HepG2 (cell line): ENCODE results near the gene SLC16A11. TPM values are rescaled to one million over a fixed set of nuclear protein-coding genes. Genes with fewer than 3 reads are reported as not detected.

Experiments used
- EEA1 ChIP-seq: sonication (generic); formaldehyde crosslinking; IDR thresholded peaks from 2 replicates; pipeline ENCODE4 v1.5.1; 2020; ENCODE audit warnings: mild to moderate bottlenecking, missing genetic modification reagents, borderline replicate concordance
- NCOA2 ChIP-seq: sonication (generic); formaldehyde crosslinking; IDR thresholded peaks from 2 replicates; pipeline ENCODE4 v1.8.0; 2022; ENCODE audit warnings: inconsistent platforms
- NFYB ChIP-seq: sonication (generic); formaldehyde crosslinking; IDR thresholded peaks from 2 replicates; pipeline ENCODE4 v1.4.0; 2020; ENCODE audit warnings: missing genetic modification reagents
- polyA plus RNA-seq, 8 experiments: library from polyadenylated mRNA; depleted of rRNA in 3 of 8; stranded (reverse) in 7 of 8; unstranded in 1 of 8; fragments of >200 nt; fragmentation: Illumina TruSeq in 4 of 8; extraction: Trizol in 4 of 8; gene quantifications; 2 replicates each; pipeline versions ENCODE4 v1.2.1 to v1.2.3, GENCODE V29; 2011 to 2016; ENCODE audit warnings: low read depth in 4 of 8, missing spikeins in 1 of 8, mixed read lengths in 1 of 8; ENCODE audit not compliant: insufficient read depth in 1 of 8
- total RNA-seq, 5 experiments: library from RNA; depleted of rRNA; stranded (reverse); fragments of >200 nt; fragmentation: Illumina TruSeq; extraction: Trizol; gene quantifications; 2 replicates each; pipeline ENCODE4 v1.2.3, GENCODE V29; 2016; ENCODE audit warnings: low read depth in 1 of 5
- TF ChIP-seq, protein P1 (sequence below): sonication (generic); formaldehyde crosslinking; IDR thresholded peaks from 2 replicates; pipeline ENCODE4 v1.5.1; 2020; ENCODE audit warnings: mild to moderate bottlenecking, missing genetic modification reagents, moderate library complexity
- TF ChIP-seq, protein P2 (sequence below), 2 experiments: fragments of 450-650 bp in 1 of 2; sonication (generic) in 1 of 2; formaldehyde crosslinking in 1 of 2; IDR thresholded peaks; 2 replicates each; pipeline versions ENCODE4 v1.6.1 to v1.8.0; 2016 to 2022; ENCODE audit warnings: antibody characterized with exemption in 1 of 2, mild to moderate bottlenecking in 1 of 2, missing genetic modification reagents in 1 of 2
- TF ChIP-seq, protein P3 (sequence below): sonication (generic); formaldehyde crosslinking; IDR thresholded peaks from one replicate; pipeline ENCODE4 v1.5.1; 2020; ENCODE audit warnings: mild to moderate bottlenecking, missing genetic modification reagents; ENCODE audit errors: not compliant biosample characterization

SLC16A11 gene
- total and polyA plus RNA-seq, 2 of the 13 experiments (the other 11 are each of a cell fraction or from before 2014, with no cell fraction given), result not detected

DNA sequence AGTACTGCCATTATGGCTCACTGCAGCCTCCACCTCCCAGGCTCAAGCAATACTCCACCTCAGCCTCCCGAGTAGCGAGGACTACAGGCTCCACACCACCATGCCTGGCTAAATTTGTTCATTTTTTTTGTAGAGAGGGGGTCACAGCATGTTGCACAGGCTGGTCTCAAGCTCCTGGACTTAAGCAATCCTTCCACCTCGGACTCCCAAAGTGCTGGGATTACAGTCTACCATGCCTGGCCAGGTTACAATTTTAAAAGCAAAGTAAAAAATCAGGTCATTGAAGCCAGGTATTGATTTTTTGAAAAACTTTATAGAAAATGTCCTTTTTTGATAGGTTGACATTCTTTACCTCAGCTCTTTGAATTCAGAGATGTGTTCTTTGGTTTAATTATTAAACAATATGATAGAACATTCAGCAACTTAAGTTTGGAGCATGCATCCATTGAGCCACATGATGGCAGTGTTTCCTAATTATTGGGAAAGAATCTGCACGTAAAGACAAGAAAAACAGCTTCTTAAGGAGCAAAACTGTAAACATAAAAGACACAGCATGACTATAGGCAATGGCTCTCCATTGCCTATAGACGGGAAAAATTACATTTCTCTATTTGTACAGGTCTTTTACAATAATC is 1.7 kb upstream of the SLC16A11 start (continued):
- TF ChIP-seq, protein P1, sequence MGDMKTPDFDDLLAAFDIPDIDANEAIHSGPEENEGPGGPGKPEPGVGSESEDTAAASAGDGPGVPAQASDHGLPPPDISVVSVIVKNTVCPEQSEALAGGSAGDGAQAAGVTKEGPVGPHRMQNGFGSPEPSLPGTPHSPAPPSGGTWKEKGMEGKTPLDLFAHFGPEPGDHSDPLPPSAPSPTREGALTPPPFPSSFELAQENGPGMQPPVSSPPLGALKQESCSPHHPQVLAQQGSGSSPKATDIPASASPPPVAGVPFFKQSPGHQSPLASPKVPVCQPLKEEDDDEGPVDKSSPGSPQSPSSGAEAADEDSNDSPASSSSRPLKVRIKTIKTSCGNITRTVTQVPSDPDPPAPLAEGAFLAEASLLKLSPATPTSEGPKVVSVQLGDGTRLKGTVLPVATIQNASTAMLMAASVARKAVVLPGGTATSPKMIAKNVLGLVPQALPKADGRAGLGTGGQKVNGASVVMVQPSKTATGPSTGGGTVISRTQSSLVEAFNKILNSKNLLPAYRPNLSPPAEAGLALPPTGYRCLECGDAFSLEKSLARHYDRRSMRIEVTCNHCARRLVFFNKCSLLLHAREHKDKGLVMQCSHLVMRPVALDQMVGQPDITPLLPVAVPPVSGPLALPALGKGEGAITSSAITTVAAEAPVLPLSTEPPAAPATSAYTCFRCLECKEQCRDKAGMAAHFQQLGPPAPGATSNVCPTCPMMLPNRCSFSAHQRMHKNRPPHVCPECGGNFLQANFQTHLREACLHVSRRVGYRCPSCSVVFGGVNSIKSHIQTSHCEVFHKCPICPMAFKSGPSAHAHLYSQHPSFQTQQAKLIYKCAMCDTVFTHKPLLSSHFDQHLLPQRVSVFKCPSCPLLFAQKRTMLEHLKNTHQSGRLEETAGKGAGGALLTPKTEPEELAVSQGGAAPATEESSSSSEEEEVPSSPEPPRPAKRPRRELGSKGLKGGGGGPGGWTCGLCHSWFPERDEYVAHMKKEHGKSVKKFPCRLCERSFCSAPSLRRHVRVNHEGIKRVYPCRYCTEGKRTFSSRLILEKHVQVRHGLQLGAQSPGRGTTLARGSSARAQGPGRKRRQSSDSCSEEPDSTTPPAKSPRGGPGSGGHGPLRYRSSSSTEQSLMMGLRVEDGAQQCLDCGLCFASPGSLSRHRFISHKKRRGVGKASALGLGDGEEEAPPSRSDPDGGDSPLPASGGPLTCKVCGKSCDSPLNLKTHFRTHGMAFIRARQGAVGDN, result no peak
- TF ChIP-seq, protein P2, sequence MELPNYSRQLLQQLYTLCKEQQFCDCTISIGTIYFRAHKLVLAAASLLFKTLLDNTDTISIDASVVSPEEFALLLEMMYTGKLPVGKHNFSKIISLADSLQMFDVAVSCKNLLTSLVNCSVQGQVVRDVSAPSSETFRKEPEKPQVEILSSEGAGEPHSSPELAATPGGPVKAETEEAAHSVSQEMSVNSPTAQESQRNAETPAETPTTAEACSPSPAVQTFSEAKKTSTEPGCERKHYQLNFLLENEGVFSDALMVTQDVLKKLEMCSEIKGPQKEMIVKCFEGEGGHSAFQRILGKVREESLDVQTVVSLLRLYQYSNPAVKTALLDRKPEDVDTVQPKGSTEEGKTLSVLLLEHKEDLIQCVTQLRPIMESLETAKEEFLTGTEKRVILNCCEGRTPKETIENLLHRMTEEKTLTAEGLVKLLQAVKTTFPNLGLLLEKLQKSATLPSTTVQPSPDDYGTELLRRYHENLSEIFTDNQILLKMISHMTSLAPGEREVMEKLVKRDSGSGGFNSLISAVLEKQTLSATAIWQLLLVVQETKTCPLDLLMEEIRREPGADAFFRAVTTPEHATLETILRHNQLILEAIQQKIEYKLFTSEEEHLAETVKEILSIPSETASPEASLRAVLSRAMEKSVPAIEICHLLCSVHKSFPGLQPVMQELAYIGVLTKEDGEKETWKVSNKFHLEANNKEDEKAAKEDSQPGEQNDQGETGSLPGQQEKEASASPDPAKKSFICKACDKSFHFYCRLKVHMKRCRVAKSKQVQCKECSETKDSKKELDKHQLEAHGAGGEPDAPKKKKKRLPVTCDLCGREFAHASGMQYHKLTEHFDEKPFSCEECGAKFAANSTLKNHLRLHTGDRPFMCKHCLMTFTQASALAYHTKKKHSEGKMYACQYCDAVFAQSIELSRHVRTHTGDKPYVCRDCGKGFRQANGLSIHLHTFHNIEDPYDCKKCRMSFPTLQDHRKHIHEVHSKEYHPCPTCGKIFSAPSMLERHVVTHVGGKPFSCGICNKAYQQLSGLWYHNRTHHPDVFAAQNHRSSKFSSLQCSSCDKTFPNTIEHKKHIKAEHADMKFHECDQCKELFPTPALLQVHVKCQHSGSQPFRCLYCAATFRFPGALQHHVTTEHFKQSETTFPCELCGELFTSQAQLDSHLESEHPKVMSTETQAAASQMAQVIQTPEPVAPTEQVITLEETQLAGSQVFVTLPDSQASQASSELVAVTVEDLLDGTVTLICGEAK (IDR thresholded peaks at IDR 0.05), result peak; percentile 96
- TF ChIP-seq, protein P2 (CRISPR knock-in tag; IDR thresholded peaks at IDR 0.05), result peak; percentile 99
- TF ChIP-seq NCOA2 (CRISPR knock-in tag) (no peak), EEA1 (CRISPR knock-in tag) (no peak), NFYB (no peak)
- TF ChIP-seq, protein P3, sequence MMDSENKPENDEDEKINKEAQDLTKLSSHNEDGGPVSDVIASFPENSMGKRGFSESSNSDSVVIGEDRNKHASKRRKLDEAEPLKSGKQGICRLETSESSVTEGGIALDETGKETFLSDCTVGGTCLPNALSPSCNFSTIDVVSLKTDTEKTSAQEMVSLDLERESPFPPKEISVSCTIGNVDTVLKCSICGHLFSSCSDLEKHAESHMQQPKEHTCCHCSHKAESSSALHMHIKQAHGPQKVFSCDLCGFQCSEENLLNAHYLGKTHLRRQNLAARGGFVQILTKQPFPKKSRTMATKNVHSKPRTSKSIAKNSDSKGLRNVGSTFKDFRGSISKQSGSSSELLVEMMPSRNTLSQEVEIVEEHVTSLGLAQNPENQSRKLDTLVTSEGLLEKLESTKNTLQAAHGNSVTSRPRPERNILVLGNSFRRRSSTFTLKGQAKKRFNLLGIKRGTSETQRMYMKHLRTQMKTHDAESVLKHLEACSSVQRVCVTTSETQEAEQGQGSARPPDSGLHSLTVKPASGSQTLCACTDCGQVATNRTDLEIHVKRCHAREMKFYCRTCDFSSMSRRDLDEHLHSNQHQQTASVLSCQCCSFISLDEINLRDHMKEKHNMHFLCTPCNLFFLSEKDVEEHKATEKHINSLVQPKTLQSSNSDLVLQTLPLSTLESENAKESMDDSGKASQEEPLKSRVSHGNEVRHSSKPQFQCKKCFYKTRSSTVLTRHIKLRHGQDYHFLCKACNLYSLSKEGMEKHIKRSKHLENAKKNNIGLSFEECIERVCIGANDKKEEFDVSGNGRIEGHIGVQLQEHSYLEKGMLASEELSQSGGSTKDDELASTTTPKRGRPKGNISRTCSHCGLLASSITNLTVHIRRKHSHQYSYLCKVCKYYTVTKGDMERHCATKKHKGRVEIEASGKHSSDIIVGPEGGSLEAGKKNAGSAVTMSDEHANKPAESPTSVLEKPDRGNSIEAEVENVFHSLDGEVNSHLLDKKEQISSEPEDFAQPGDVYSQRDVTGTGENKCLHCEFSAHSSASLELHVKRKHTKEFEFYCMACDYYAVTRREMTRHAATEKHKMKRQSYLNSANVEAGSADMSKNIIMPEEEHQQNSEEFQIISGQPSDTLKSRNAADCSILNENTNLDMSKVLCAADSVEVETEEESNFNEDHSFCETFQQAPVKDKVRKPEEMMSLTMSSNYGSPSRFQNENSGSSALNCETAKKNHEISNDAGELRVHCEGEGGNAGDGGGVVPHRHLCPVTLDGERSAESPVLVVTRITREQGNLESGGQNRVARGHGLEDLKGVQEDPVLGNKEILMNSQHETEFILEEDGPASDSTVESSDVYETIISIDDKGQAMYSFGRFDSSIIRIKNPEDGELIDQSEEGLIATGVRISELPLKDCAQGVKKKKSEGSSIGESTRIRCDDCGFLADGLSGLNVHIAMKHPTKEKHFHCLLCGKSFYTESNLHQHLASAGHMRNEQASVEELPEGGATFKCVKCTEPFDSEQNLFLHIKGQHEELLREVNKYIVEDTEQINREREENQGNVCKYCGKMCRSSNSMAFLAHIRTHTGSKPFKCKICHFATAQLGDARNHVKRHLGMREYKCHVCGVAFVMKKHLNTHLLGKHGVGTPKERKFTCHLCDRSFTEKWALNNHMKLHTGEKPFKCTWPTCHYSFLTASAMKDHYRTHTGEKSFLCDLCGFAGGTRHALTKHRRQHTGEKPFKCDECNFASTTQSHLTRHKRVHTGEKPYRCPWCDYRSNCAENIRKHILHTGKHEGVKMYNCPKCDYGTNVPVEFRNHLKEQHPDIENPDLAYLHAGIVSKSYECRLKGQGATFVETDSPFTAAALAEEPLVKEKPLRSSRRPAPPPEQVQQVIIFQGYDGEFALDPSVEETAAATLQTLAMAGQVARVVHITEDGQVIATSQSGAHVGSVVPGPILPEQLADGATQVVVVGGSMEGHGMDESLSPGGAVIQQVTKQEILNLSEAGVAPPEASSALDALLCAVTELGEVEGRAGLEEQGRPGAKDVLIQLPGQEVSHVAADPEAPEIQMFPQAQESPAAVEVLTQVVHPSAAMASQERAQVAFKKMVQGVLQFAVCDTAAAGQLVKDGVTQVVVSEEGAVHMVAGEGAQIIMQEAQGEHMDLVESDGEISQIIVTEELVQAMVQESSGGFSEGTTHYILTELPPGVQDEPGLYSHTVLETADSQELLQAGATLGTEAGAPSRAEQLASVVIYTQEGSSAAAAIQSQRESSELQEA, result no peak
